HG02885 (cell line): ENCODE results near the gene KRT75.

Experiments
- ATAC-seq: cut with Tn5 transposase; IDR thresholded peaks from one replicate; pipeline ENCODE4 v1.9.1; 2021; ENCODE audit warnings: mild to moderate bottlenecking; ENCODE audit not compliant: unreplicated experiment, poor library complexity

The KRT75 gene

DNA sequence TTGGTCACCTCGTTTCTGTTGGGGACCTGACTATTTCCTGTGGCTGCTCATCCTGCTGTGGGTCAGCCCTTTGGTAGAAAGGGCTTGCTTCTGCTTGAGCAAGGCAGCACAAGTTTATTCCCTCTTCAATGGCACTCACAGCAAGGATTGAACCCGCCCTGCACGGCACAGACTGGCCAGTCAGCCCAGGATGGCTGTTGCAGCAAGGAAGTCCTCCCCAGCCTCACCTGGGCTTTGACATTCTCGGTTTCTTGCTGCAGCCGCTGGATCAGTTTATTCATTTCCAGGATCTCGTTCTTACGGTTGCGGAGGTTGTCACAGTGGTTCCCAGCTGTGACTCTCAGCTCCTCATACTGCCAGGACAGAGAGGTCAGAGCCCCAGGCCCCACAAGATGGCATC is 37.5 kb downstream of the KRT75 start:
- no peak for ATAC-seq

DNA sequence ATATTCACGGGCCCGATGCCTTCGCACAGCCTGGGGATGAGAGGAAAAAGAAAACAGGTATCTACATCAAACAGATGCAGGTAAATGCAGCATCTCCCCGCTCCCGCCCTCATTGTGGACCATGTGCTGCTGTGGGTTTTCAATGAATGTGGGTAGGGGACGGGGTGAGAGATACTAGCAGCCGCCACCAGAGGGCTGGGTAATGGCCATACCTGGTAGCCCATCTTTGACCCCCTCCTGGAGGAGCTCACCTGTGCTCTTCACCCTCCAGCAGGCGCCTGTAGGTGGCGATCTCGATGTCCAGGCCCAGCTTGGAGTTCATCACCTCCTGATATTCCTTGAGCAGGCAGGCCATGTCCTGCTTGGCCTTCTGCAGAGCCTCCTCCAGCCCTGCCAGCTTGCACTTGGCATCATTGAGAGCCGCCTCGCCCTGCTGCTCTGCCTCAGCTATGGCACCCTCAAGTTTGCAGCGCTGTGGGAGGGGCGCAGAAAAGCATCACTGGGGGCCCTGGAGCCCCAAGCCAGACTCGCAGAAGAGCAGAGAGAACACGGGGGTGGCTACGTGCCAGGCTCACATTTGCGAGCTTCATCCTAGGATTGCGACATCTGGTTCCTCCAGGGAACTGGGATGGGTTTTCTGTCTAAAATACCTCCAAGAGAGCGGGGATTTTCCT is 38.3 kb downstream of the KRT75 start:
- ATAC-seq: no peak

DNA sequence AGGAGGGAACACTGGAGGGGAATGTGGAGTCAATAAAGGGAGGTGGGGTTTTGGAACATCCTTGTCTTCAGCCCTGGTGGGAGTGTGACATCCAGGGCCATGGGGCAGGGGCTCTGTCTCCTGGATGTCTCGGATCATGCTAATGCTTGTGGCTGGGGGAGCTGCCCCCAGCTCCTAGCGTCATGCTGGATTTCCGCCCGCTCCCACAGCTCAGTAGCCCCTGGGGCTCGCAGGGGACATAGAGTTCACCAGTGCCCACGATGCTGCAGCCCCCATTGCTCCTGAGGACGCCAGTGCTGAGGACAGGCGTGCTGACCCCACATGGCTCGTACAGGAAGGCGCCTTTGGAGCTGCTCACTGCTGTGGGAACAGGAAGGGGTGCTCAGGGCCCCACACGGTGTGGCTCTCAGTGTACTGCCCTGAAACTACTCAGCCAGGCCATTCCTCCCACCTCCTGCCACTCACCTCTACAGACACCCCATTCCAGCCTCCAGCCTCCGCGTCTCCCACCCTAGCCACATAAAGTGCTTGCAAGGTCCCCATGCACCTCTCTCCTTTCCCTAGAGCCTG is 39.2 kb downstream of the KRT75 start:
- no peak for ATAC-seq

DNA sequence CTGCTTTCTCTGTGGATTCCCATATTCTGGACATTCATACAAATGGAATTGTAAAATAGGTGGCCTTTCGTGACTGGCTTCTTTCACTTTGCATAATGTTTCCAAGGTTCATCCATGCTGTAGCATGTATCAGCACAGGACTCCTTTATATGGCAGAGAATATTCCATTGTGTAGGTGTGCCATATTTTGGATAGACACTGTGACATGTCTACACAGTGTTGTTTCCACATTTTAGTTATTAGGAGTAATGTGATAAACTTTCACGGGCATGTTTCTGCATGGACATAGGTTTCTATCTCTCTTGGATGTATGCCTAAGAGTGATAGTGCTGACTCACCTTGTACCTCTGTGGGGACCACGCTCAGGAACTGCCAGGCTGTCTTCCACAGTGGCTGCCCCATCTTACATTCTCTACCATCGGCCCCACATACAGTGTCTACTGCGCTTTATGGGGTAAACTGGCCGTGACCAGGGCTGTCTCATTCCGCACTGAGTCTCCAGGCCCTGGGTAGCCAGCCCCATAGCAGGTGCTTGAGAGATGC is 41.6 kb downstream of the KRT75 start:
- no peak for ATAC-seq

DNA sequence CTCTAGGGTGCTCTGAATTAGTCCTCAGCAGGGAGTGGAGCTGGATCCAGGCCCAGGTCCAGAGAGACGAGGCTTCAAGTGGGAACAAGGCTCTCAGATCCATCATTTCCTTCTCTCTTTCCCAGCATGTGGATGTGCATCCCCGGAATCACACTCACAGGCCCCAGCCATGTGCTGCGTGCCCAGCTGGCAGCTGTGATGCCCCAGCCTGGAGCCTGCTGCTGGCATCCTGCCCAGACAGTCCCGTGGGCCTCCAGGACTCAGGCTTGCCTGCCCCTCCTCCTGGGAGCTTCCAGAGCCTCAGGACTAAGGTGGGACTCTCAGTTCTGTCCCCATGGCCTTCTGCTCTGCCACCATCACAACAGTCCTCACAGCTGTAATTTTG is 42.6 kb downstream of the KRT75 start:
- ATAC-seq: no peak

DNA sequence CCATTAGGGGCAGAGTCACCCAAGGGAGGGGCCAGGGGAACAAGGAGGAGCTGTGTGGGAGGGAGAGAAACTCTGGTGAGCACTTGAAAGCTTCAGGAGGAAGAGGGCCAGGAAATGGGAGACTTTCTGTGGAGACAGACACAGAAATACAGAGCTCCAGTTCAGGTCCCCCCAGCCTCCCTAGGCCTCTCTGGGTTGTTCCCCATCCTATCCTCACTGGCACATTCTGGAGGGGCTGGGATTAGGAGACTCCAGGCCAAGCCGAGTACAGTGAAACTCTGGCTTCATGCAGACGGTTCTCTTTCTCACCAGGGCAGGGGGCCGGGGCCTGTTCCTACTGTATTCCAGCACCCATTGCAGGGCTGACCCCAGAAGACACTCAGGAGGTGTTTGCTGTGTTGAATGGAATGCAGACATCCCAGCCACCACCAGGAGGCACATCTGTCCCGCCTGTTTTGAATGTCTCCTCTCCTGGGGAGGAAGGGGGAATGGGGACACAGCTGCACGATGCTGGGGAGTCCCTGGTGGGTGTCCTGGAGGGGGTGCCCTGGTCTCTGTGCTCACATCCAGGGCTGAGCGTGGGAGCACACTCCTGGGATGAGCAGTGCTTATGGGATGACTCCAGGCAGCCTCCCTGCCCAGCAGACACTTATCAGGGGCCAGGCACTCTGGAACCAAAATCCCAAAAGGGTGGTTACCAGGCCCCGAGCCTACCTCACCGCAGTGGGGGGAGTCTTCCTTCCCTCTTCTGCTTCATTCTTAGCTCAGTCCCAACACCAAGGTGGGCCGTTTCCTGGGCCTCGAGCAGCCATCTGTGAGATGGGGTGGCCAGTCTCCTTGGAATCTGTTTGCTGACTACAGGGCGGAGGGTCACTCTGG is 43.2 kb downstream of the KRT75 start:
- no peak for ATAC-seq

DNA sequence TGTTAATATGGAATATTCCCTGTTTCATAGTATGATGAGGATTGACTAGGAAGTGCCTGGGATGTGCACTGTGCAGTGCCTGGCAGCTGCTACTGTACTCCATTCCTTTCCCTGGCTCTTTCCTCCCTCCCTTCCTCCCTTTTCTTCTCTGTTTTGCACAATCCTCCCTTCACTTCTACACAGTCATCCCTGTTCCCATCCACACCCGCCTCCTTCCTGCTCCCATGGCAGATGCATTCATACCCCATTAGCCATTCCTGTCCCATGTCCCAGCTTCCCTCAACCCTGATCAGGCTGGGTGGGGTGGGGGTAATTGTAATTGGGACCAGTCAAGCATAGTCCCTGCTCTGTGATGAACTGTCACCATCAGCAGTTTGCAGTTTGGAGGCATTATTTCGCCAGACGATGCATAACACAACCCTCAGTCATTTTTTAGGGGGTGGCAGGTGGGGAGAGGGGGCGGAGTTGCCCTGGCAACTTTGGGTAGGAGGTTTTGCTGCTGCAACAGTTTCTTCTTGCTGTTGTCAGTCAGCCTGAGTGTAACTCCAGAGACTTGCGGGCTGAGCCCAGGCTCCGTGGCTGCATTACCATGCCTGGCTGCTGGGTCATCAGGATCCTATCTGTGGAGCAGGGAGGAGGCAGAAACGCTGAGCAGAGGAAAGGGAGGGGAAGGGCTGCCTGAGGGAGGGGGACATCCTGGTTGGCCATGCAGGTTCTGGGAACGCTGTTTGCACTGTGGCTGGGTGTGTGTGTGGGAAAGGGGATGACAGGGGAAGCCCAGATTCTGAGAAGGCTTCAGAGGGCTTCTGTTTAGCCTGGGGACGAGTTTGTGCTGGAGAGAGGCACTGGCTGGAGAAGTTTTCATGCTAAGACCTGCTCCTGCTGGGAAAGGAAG is 44.6 kb downstream of the KRT75 start:
- no peak for ATAC-seq

DNA sequence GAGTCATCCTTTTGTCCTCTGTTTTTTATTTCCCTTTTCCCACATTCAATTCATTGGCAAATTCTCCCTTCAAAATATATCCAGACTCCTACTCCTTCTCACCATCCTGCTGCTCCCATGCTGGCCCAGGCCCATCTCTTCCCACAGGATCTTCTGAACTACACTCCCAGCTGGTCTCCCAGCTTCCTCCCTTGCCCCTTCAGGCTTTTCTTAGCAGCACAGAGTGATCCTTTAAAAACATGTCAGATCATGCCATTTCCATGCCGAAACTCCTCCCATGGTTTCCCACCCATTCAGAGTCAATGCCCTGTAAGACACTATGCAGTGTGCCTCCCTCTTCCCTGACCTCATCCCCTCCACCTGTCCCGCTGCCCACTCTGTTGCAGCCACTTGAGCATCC is 46.3 kb downstream of the KRT75 start:
- no peak for ATAC-seq

DNA sequence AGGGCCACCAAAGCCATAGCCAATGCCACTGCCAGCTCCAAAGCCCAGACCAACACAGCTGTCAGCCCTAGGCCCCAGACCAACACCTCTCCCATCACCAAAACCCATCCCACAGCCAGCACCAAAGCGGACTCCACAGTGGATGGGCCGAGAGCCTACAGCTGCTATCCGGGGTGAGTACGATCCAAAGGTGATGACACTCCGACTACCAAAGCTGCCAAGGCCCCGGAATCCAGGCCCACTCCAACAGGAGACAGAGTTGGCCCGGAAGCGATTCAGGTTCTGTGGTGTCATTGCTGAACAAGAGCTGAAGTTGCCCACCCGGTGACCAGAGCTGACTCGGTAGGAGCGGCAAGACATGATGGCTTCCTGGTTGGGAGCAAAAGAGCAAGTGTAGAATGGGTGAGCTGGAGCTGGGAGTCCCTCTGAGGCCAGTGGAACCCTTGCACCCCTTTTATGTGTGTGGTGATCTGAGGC is 48.9 kb downstream of the KRT75 start, which contains the start of gene KRT84:
KRT84 (minus strand) TSS at position 427 of the 477 bp plus-strand sequence; CDS start at position 360, 67 bp downstream.
- ATAC-seq: no peak

DNA sequence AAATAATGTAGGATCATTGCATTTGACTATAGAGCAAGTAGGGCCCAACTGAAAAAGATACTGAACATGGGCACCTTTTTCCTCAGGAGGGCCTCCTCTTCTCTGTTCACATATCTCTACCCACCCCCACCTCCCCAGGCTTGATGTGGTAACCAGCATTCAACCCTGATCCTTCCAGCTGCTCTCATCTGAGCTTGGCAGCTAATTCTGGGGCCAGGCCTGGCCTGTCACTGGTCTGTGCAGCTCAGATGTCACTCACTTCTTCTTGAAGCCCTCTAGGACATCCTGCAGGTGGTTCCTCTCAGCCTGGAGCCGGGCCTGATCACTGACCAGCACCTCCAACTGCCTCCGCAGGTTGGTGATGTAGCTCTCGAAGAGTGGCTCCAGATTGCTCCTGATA is 50.8 kb downstream of the KRT75 start:
- no peak for ATAC-seq

DNA sequence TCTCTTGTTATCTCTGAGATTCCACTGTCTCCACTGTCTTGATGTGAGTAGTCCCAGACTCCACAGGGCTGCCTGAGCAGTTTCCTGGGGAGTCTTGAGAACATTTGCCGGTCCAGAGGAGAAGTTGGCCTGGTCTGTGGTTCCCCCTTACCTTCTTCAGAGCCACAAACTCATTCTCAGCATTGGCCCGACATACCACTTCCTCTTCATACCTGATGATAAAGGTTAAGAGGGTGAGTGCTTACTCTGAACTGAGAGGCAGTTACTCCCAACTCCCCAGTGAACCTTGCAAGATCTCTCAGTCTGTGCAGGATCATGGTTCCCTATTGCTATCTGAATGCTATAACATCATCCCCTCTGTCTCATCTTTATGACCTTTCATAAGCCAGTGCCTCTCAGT is 51.3 kb downstream of the KRT75 start:
- no peak for ATAC-seq

DNA sequence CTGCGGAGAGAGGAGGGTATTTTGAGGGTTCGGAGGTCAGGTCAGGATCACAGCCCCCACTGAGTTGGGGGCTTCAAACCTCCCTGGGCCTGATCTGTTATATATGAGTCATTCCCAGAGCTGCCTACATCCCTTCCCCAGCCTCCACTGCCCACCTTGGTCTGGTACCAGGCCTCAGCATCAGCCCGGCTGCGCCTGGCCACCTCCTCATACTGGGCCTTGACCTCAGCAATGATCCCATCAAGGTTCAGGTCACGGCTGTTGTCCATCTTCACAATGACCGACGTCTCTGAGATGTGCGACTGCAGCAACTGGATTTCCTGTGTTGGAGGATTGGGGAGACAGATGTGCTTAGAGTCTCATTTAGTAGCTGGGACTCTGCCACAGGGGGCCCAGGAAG is 53.0 kb downstream of the KRT75 start:
- no peak for ATAC-seq

DNA sequence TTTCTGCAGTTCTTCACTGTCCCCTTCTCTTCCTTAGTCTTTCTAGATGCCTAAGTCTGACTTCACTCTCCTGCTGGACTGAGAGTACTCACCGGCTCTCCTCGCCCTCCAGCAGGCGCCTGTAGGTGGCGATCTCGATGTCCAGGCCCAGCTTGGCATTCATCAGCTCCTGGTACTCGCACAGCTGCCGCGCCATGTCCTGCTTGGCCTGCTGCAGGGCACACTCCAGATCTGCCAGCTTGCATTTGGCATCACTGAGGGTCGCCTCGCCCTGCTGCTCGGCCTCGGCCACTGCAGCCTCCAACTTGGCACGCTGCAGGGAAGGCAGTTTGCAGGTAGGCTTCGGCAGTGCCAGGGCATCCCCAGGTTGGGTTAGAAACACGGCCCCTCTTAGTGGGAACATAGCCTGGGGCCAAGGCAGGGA is 53.9 kb downstream of the KRT75 start:
- ATAC-seq: no peak

DNA sequence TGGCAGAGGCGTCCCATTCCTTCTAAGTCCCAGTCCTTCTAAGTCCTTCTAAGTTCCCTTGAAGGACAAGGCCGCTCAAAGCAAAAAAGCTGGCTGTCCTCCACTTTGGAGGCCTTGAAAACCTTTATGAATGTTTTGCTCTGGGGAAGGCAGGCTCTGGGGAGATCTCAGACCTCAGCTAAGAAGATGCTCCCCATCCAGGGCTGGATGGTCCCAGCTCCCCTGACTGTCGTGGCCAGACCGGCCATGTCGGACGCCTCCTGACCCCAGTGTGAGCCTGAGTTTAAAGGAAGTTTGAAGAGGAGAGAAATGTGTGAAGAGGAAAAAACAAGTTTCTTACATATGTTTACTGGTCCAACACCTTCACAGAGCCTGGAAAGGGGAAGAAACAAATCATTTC is 54.6 kb downstream of the KRT75 start:
- ATAC-seq: no peak

DNA sequence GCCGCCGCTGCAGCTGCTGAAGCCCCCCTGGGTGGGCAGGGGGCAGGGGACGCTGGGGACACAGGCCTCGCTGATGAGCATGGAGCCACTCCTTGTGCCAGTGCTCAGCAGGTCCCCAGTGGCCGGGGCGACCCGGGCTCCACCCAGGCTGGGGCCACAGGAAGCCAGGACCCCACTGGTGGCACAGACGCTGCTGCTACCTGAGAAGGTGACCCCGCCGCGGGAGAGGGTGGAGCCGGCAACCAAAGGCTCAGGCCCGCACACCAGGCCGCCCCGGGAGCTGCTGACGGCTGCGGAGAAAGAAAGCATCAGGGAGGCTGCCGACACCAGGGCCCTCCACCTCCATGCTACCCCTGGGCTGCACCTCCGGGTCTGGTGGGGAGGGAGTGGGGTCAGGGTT is 56.1 kb downstream of the KRT75 start:
- no peak for ATAC-seq

DNA sequence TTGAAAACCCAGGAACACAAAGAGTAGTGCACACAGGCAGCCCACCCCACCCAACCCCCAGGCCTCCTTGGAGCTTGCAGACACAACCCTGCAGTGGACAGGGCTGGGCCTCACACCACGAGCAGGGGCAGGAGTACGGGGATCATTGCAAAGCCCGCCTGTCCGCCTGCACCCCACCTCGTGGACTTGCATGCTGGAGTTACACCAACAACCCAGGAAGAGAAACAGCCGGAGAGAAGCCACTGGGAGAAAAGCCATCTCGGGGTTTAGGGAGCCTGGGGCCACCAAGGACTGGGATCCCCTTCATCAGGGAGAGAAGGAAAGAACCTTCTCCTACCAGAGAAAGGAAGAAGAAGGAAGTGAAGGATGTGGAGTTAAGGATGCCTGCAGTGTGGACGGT is 56.9 kb downstream of the KRT75 start:
- ATAC-seq: no peak
